Inflammatory macrophage treated with lipopolysaccharide for 4 hours (primary cell): Measurements from ENCODE around the gene SLC43A3.

Experiments
- DNase-seq: peaks from one replicate; pipeline ENCODE4 v3.0.0-alpha.2; 2020

Gene SLC43A3

GRCh38 chr11:57426929-57427726 is at the start of gene SLC43A3:
SLC43A3 (minus strand) TSS chr11:57427121; CDS start chr11:57426172, 949 bp downstream.
- DNase-seq: peak; percentile 88

GRCh38 chr11:57476047-57476756 is 49.3 kb upstream of the SLC43A3 start:
- DNase-seq: no peak

GRCh38 chr11:57475671-57476046 is 48.7 kb upstream of the SLC43A3 start:
- no peak for DNase-seq

GRCh38 chr11:57475191-57475590 is 48.3 kb upstream of the SLC43A3 start:
- no peak for DNase-seq

GRCh38 chr11:57474803-57475115 is 47.8 kb upstream of the SLC43A3 start:
- DNase-seq: no peak

- DNase-seq: no peak
Measured at GRCh38 chr11:57474017-57474802, 47.3 kb upstream of the SLC43A3 start.

- DNase-seq: peak; percentile 26
Measured at GRCh38 chr11:57473285-57473841, 46.4 kb upstream of the SLC43A3 start.

GRCh38 chr11:57471496-57471895 is 44.6 kb upstream of the SLC43A3 start:
- no peak for DNase-seq

GRCh38 chr11:57469268-57469667 is 42.3 kb upstream of the SLC43A3 start:
- DNase-seq: no peak

- no peak for DNase-seq
Measured at GRCh38 chr11:57468276-57468675, 41.4 kb upstream of the SLC43A3 start.

GRCh38 chr11:57467508-57468157 is 40.7 kb upstream of the SLC43A3 start:
- DNase-seq: no peak

- DNase-seq: no peak
Measured at GRCh38 chr11:57466680-57467079, 39.8 kb upstream of the SLC43A3 start.

GRCh38 chr11:57464539-57465181 is 37.7 kb upstream of the SLC43A3 start:
- DNase-seq: peak; percentile 48

GRCh38 chr11:57463671-57464538 is 37.0 kb upstream of the SLC43A3 start:
- no peak for DNase-seq

- DNase-seq: no peak
Measured at GRCh38 chr11:57462597-57462996, 35.7 kb upstream of the SLC43A3 start.

GRCh38 chr11:57461841-57462489 is 35.0 kb upstream of the SLC43A3 start:
- DNase-seq: no peak

- DNase-seq: no peak
Measured at GRCh38 chr11:57460758-57461749, 34.1 kb upstream of the SLC43A3 start.

- peak; percentile 45 for DNase-seq
Measured at GRCh38 chr11:57460022-57460757, 33.3 kb upstream of the SLC43A3 start, which contains the start of gene RTN4RL2. RTN4RL2 (plus strand) TSS chr11:57460528; CDS start chr11:57460866, 338 bp downstream.
